ENCODE measurements around the gene KTN1. TPM values are rescaled to one million over a fixed set of nuclear protein-coding genes. Genes with fewer than 3 reads are reported as not detected.
A peak's percentile ranks its signal among the peaks of the same experiment; 100 is the strongest.

KTN1 gene
- total RNA-seq, 1 experiment from 2014 or later = 138 TPM

DNA sequence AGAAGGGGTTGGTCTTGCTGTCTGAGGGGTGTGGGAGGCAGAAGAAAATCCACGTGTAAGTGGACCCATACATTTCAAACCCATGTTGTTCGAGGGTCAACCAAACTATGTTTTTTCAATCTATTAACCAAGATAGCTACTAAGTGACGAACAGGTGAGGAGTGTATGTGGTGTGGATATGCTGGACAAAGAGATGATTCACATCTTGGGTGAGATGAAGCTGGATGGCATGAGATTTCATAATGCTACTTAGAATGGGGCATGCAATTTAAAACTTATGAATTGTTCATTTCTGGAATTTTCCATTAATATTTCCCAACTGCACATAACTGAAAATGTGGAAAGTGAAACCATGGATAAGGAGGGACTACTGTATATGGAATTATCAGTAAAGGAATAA lies 17.9 kb upstream of the KTN1 start:
- DNase-seq = no peak
- Histone ChIP-seq H3K27me3 (replicated peaks; ENCODE audit: control insufficient read depth, insufficient read depth, low read length) (no peaks in the 10 kb centered on the region), H3K9me3 (no peaks in the 10 kb centered on the region), H3K4me1 (no peaks in the 10 kb centered on the region), H3K36me3 (ENCODE audit: control insufficient read depth, insufficient read depth, low read length) (no peaks in the 10 kb centered on the region), H3K4me3 (ENCODE audit: low read depth, low read length) (no peak overlapping the region)
- Mint-ChIP-seq H3K4me3 (ENCODE audit: unreplicated experiment) (no peak overlapping the region), H3K27me3 (ENCODE audit: insufficient read depth, unreplicated experiment) (no peaks in the 10 kb centered on the region), H3K36me3 (ENCODE audit: insufficient read depth, unreplicated experiment) (no peaks in the 10 kb centered on the region), H3K4me1 (ENCODE audit: low read depth, unreplicated experiment) (no peaks in the 10 kb centered on the region), H3K27ac (ENCODE audit: unreplicated experiment) (no peak overlapping the region), H3K9me3 (ENCODE audit: unreplicated experiment) (no peaks in the 10 kb centered on the region)
- TF ChIP-seq, protein P1, sequence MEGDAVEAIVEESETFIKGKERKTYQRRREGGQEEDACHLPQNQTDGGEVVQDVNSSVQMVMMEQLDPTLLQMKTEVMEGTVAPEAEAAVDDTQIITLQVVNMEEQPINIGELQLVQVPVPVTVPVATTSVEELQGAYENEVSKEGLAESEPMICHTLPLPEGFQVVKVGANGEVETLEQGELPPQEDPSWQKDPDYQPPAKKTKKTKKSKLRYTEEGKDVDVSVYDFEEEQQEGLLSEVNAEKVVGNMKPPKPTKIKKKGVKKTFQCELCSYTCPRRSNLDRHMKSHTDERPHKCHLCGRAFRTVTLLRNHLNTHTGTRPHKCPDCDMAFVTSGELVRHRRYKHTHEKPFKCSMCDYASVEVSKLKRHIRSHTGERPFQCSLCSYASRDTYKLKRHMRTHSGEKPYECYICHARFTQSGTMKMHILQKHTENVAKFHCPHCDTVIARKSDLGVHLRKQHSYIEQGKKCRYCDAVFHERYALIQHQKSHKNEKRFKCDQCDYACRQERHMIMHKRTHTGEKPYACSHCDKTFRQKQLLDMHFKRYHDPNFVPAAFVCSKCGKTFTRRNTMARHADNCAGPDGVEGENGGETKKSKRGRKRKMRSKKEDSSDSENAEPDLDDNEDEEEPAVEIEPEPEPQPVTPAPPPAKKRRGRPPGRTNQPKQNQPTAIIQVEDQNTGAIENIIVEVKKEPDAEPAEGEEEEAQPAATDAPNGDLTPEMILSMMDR (IDR thresholded peaks at IDR 0.05; ENCODE audit: insufficient read depth in 1 of 2, low read depth in 1 of 2, low read length in 1 of 2, severe bottlenecking in 1 of 2, unreplicated experiment in 1 of 2) = no peak
- intact Hi-C loops (cut with micrococcal nuclease; ENCODE audit: unreplicated experiment) = no loop called here
- POLR2A ChIA-PET = no interaction called here
- CTCF ChIA-PET = no interaction called here
- BruUV-seq (replicated peaks) = no TSS peak

DNA sequence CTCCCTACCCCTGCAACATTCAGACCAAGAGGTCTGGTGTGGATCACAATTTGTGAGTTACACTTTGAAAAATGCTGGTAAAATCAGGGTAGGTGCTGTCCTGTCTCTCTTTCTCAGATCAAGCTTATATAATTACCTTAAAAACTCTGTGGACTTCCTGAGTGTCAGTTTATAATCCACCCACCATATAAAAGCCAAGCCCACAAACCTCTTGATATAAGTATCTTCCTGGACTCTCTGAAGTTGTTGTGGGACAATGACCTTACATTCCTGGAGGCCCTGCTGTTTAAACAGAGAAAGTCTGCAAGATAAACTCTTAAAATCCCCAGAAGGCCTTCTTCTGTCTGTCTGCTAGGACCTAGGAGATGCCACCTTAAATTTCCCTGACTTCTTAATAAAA lies 11.4 kb upstream of the KTN1 start:
- Mint-ChIP-seq H3K9me3 (ENCODE audit: unreplicated experiment) (no peaks in the 10 kb centered on the region), H3K36me3 (ENCODE audit: insufficient read depth, unreplicated experiment) (peaks cover 5% of the 10 kb centered on the region), H3K27me3 (ENCODE audit: insufficient read depth, unreplicated experiment) (no peaks in the 10 kb centered on the region), H3K4me3 (ENCODE audit: unreplicated experiment) (peak overlapping the region; percentile 23), H3K4me1 (ENCODE audit: low read depth, unreplicated experiment) (peaks cover 16% of the 10 kb centered on the region), H3K27ac (ENCODE audit: unreplicated experiment) (peak overlapping the region; percentile 31)
- peak in 1 of 2 experiments; percentile 25 for DNase-seq
- Histone ChIP-seq H3K4me3 (ENCODE audit: low read depth, low read length) (no peak overlapping the region), H3K36me3 (ENCODE audit: control insufficient read depth, insufficient read depth, low read length) (no peaks in the 10 kb centered on the region; the same call in 1 of the 2 replicates), H3K4me1 (peaks cover 14% of the 10 kb centered on the region), H3K9me3 (no peaks in the 10 kb centered on the region), H3K27me3 (replicated peaks; ENCODE audit: control insufficient read depth, insufficient read depth, low read length) (no peaks in the 10 kb centered on the region)
- ChIA-PET POLR2A (no interaction called here), CTCF (no interaction called here)
- intact Hi-C loops (cut with micrococcal nuclease; ENCODE audit: unreplicated experiment) = no loop called here
- BruUV-seq (replicated peaks) = no TSS peak
- TF ChIP-seq, protein P1 (IDR thresholded peaks at IDR 0.05; ENCODE audit: insufficient read depth in 1 of 2, low read depth in 1 of 2, low read length in 1 of 2, severe bottlenecking in 1 of 2, unreplicated experiment in 1 of 2) = no peak

- Mint-ChIP-seq H3K4me1 (ENCODE audit: low read depth, unreplicated experiment) (peaks cover 16% of the 10 kb centered on the region), H3K27ac (ENCODE audit: unreplicated experiment) (no peak overlapping the region), H3K4me3 (ENCODE audit: unreplicated experiment) (no peak overlapping the region), H3K27me3 (ENCODE audit: insufficient read depth, unreplicated experiment) (no peaks in the 10 kb centered on the region), H3K36me3 (ENCODE audit: insufficient read depth, unreplicated experiment) (peaks cover 5% of the 10 kb centered on the region), H3K9me3 (ENCODE audit: unreplicated experiment) (no peaks in the 10 kb centered on the region)
- TF ChIP-seq, protein P1 (IDR thresholded peaks at IDR 0.05; ENCODE audit: insufficient read depth in 1 of 2, low read depth in 1 of 2, low read length in 1 of 2, severe bottlenecking in 1 of 2, unreplicated experiment in 1 of 2) = no peak
- peaks cover 14% of the 10 kb centered on the region for H3K4me1 ChIP-seq
- DNase-seq = no peak
- BruUV-seq (replicated peaks) = no TSS peak
- intact Hi-C loops (cut with micrococcal nuclease; ENCODE audit: unreplicated experiment) = no loop called here
- CTCF ChIA-PET = no interaction called here
- H3K27me3 ChIP-seq (replicated peaks; ENCODE audit: control insufficient read depth, insufficient read depth, low read length) = no peaks in the 10 kb centered on the region
- no peaks in the 10 kb centered on the region; the same call in 1 of the 2 replicates for H3K36me3 ChIP-seq (ENCODE audit: control insufficient read depth, insufficient read depth, low read length)
- POLR2A ChIA-PET = no interaction called here
- no peaks in the 10 kb centered on the region for H3K9me3 ChIP-seq
- no peak overlapping the region for H3K4me3 ChIP-seq (ENCODE audit: low read depth, low read length)
These were observed 8.7 kb upstream of the KTN1 start for GRCh38 chr14:55571125-55571889.
